ENCODE data around the gene RCAN3. TPM values are rescaled to one million over a fixed set of nuclear protein-coding genes. Genes with fewer than 3 reads are reported as not detected.

The RCAN3 gene
- total RNA-seq, 1 donor from 2014 or later: 20.4 TPM

DNA sequence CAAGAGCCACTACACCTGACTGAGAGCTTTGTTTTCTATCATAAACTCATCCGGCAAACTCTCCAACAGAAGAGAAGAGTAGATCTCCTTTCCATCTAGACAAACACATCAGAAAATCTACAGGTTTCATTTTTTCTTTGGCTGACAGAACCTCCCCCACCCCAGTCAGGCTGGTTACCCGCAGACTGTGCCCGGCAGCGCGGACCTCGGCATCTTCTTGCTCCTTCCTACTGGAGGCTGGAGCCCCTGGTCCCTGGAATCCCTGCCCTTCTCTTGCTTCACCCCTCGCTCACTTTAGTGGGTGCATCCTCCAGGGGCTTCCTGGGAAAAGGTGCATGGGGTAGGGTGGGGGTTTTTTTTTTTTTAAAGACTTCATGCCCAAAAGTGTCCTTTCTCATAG is 76.2 kb downstream of the RCAN3 start:
- no peak for DNase-seq (ENCODE audit: extremely low spot score, unreplicated experiment)
- TF ChIP-seq, protein P1, sequence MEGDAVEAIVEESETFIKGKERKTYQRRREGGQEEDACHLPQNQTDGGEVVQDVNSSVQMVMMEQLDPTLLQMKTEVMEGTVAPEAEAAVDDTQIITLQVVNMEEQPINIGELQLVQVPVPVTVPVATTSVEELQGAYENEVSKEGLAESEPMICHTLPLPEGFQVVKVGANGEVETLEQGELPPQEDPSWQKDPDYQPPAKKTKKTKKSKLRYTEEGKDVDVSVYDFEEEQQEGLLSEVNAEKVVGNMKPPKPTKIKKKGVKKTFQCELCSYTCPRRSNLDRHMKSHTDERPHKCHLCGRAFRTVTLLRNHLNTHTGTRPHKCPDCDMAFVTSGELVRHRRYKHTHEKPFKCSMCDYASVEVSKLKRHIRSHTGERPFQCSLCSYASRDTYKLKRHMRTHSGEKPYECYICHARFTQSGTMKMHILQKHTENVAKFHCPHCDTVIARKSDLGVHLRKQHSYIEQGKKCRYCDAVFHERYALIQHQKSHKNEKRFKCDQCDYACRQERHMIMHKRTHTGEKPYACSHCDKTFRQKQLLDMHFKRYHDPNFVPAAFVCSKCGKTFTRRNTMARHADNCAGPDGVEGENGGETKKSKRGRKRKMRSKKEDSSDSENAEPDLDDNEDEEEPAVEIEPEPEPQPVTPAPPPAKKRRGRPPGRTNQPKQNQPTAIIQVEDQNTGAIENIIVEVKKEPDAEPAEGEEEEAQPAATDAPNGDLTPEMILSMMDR (conservative IDR thresholded peaks at IDR 0.05): no peak
- Mint-ChIP-seq H3K9me3 (peaks cover 5% of the 10 kb centered on the region), H3K36me3 (no peaks in the 10 kb centered on the region), H3K27ac (no peak overlapping the region), H3K27me3 (no peaks in the 10 kb centered on the region), H3K4me3 (no peak overlapping the region), H3K4me1 (ENCODE audit: unreplicated experiment) (no peaks in the 10 kb centered on the region)

DNA sequence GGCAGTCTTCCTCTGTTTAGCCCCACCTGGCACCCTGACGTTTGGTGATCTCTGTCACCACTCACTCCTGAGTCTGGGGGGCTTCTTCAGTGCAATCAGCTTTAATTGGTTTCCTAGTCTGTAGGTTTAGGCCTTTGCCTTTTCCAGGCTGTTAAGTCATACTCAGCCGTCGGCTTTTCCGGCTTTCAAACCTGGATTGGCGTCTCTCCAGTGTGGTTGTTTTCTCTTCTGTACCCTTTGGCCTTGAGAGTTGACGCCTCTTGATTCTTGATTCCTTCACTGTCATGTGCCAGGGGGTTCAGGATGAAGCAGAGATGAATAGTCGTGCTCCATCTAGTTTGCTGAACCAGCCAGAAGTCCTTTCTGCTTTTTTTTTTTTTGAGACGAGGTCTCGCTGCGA is 78.1 kb downstream of the RCAN3 start:
- peaks cover 7% of the 10 kb centered on the region for H3K27me3 Mint-ChIP-seq
- H3K4me3 Mint-ChIP-seq: no peak overlapping the region
- DNase-seq (ENCODE audit: extremely low spot score, unreplicated experiment): no peak
- H3K9me3 Mint-ChIP-seq: peaks cover 5% of the 10 kb centered on the region
- H3K4me1 Mint-ChIP-seq (ENCODE audit: unreplicated experiment): no peaks in the 10 kb centered on the region
- no peaks in the 10 kb centered on the region for H3K36me3 Mint-ChIP-seq
- no peak overlapping the region for H3K27ac Mint-ChIP-seq
- TF ChIP-seq, protein P1 (conservative IDR thresholded peaks at IDR 0.05): no peak

GRCh38 chr1:24584171-24584647 is 81.6 kb downstream of the RCAN3 start:
- TF ChIP-seq, protein P1 (conservative IDR thresholded peaks at IDR 0.05): no peak
- DNase-seq (ENCODE audit: extremely low spot score, unreplicated experiment): no peak
- H3K27me3 Mint-ChIP-seq: peaks cover 11% of the 10 kb centered on the region
- no peaks in the 10 kb centered on the region for H3K4me1 Mint-ChIP-seq (ENCODE audit: unreplicated experiment)
- H3K36me3 Mint-ChIP-seq: no peaks in the 10 kb centered on the region
- no peak overlapping the region for H3K27ac Mint-ChIP-seq
- H3K9me3 Mint-ChIP-seq: peaks cover 5% of the 10 kb centered on the region
- H3K4me3 Mint-ChIP-seq: no peak overlapping the region

GRCh38 chr1:24586119-24586518 is 83.5 kb downstream of the RCAN3 start:
- peaks cover 5% of the 10 kb centered on the region for H3K9me3 Mint-ChIP-seq
- no peaks in the 10 kb centered on the region for H3K4me1 Mint-ChIP-seq (ENCODE audit: unreplicated experiment)
- H3K4me3 Mint-ChIP-seq: no peak overlapping the region
- H3K27ac Mint-ChIP-seq: no peak overlapping the region
- peaks cover 11% of the 10 kb centered on the region for H3K27me3 Mint-ChIP-seq
- TF ChIP-seq, protein P1 (conservative IDR thresholded peaks at IDR 0.05): no peak
- no peak for DNase-seq (ENCODE audit: extremely low spot score, unreplicated experiment)
- H3K36me3 Mint-ChIP-seq: no peaks in the 10 kb centered on the region

GRCh38 chr1:24586970-24587820 is 84.6 kb downstream of the RCAN3 start:
- H3K9me3 Mint-ChIP-seq: peaks cover 3% of the 10 kb centered on the region
- H3K27me3 Mint-ChIP-seq: peaks cover 11% of the 10 kb centered on the region
- H3K4me3 Mint-ChIP-seq: no peak overlapping the region
- DNase-seq (ENCODE audit: extremely low spot score, unreplicated experiment): no peak
- TF ChIP-seq, protein P1 (conservative IDR thresholded peaks at IDR 0.05): peak; percentile 82
- H3K36me3 Mint-ChIP-seq: no peaks in the 10 kb centered on the region
- H3K27ac Mint-ChIP-seq: no peak overlapping the region
- H3K4me1 Mint-ChIP-seq (ENCODE audit: unreplicated experiment): no peaks in the 10 kb centered on the region
